Calu3 (cell line): Measurements from ENCODE around the gene SLC25A34. TPM values are rescaled to one million over a fixed set of nuclear protein-coding genes. Genes with fewer than 3 reads are reported as not detected.

Source experiments
- BruUV-seq: library from RNA; stranded (reverse); fragments of 400-500 nt; replicated peaks from 2 replicates; lab custom pipeline; 2021; lab: Mats Ljungman, UMichigan
- CTCF ChIA-PET: fragments of 300-600 bp; sonication (Branson Sonifier 250); formaldehyde crosslinking; loops from one replicate; lab custom pipeline; 2022; ENCODE audit warnings: antibody characterized with exemption; lab: Charles Lee
- DNase-seq: peaks from one replicate; pipeline ENCODE4 v3.0.0; 2022
- H3K27ac Mint-ChIP-seq: one replicate; pipeline ENCODE4 v1.8.0; 2022; ENCODE audit warnings: mixed read lengths; ENCODE audit not compliant: unreplicated experiment
- H3K27me3 Mint-ChIP-seq: one replicate; pipeline ENCODE4 v1.8.0; 2022; ENCODE audit warnings: mixed read lengths; ENCODE audit not compliant: unreplicated experiment
- H3K36me3 Mint-ChIP-seq: one replicate; pipeline ENCODE4 v1.8.0; 2022; ENCODE audit warnings: mild to moderate bottlenecking, moderate library complexity, mixed read lengths; ENCODE audit not compliant: insufficient read depth, unreplicated experiment
- H3K4me1 Mint-ChIP-seq: one replicate; pipeline ENCODE4 v1.8.0; 2022; ENCODE audit warnings: mild to moderate bottlenecking, low read depth, mixed read lengths; ENCODE audit not compliant: unreplicated experiment
- H3K4me3 Mint-ChIP-seq: one replicate; pipeline ENCODE4 v1.8.0; 2022; ENCODE audit warnings: mild to moderate bottlenecking, low read depth, moderate library complexity, mixed read lengths; ENCODE audit not compliant: unreplicated experiment
- H3K9me3 Mint-ChIP-seq: one replicate; pipeline ENCODE4 v1.8.0; 2022; ENCODE audit warnings: low read depth, mixed read lengths; ENCODE audit not compliant: unreplicated experiment
- intact Hi-C: fragments of 100-400 bp; cut with micrococcal nuclease; formaldehyde crosslinking; loops from one replicate; pipeline ENCODE4 v1.10.0; 2022; ENCODE audit not compliant: unreplicated experiment
- total RNA-seq: library from RNA; stranded (reverse); gene quantifications from 2 replicates; pipeline ENCODE4 v1.2.3, GENCODE V29; 2022
- TF ChIP-seq, protein P1 (sequence below): fragments of 200-600 bp; IDR thresholded peaks from one replicate; pipeline ENCODE4 v1.8.0; 2022; ENCODE audit warnings: antibody characterized with exemption; ENCODE audit not compliant: unreplicated experiment

The SLC25A34 gene
- total RNA-seq, 1 experiment from 2014 or later = 0.68 TPM

DNA sequence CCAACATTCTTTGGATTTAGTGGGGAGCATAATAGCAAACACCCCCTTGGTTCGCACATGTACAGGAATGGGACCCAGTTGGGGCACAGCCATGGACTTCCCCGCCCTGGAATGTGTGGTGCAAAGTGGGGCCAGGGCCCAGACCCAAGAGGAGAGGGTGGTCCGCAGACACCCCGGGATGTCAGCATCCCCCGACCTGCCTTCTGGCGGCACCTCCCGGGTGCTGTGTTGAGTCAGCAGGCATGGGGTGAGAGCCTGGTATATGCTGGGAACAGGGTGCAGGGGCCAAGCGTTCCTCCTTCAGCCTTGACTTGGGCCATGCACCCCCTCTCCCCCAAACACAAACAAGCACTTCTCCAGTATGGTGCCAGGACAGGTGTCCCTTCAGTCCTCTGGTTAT lies 49.6 kb downstream of the SLC25A34 start:
- H3K9me3 Mint-ChIP-seq = no peaks in the 10 kb centered on the region
- peaks cover 12% of the 10 kb centered on the region for H3K4me1 Mint-ChIP-seq
- peaks cover 21% of the 10 kb centered on the region for H3K36me3 Mint-ChIP-seq
- intact Hi-C loops = no loop called here
- TF ChIP-seq, protein P1, sequence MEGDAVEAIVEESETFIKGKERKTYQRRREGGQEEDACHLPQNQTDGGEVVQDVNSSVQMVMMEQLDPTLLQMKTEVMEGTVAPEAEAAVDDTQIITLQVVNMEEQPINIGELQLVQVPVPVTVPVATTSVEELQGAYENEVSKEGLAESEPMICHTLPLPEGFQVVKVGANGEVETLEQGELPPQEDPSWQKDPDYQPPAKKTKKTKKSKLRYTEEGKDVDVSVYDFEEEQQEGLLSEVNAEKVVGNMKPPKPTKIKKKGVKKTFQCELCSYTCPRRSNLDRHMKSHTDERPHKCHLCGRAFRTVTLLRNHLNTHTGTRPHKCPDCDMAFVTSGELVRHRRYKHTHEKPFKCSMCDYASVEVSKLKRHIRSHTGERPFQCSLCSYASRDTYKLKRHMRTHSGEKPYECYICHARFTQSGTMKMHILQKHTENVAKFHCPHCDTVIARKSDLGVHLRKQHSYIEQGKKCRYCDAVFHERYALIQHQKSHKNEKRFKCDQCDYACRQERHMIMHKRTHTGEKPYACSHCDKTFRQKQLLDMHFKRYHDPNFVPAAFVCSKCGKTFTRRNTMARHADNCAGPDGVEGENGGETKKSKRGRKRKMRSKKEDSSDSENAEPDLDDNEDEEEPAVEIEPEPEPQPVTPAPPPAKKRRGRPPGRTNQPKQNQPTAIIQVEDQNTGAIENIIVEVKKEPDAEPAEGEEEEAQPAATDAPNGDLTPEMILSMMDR = no peak
- no peak overlapping the region for H3K27ac Mint-ChIP-seq
- BruUV-seq = no TSS peak
- H3K27me3 Mint-ChIP-seq = no peaks in the 10 kb centered on the region
- no peak for DNase-seq
- CTCF ChIA-PET = interaction anchor here (0.6 kb wide), 1 partner anchor 117 kb away, joined by 4 read pairs; no protein-coding TSS in a partner anchor
- no peak overlapping the region for H3K4me3 Mint-ChIP-seq

DNA sequence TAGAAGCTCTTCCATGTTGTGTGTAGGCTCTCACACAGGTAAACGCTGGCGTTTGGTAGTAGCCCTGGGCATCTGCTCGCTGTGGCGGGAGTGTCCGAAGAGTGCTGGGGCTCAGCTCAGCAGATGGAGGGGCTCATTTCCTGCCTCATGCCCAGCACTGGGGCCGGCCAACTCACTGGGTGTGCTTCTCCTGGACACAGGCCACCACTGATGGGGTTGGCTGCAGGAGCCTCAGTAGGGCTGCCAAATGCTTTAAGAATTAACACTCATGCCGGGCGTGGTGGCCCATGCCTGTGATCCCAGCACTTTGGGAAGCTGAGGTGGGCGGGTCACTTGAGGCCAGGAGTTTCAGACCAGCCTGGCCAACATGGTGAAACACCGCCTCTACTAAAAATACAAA lies 50.5 kb downstream of the SLC25A34 start:
- Mint-ChIP-seq H3K27me3 (no peaks in the 10 kb centered on the region), H3K4me1 (peaks cover 7% of the 10 kb centered on the region), H3K36me3 (peaks cover 16% of the 10 kb centered on the region), H3K4me3 (no peak overlapping the region), H3K9me3 (no peaks in the 10 kb centered on the region), H3K27ac (no peak overlapping the region)
- intact Hi-C loops = no loop called here
- CTCF ChIA-PET = no interaction called here
- no peak for DNase-seq
- TF ChIP-seq, protein P1 = no peak
- BruUV-seq = no TSS peak

DNA sequence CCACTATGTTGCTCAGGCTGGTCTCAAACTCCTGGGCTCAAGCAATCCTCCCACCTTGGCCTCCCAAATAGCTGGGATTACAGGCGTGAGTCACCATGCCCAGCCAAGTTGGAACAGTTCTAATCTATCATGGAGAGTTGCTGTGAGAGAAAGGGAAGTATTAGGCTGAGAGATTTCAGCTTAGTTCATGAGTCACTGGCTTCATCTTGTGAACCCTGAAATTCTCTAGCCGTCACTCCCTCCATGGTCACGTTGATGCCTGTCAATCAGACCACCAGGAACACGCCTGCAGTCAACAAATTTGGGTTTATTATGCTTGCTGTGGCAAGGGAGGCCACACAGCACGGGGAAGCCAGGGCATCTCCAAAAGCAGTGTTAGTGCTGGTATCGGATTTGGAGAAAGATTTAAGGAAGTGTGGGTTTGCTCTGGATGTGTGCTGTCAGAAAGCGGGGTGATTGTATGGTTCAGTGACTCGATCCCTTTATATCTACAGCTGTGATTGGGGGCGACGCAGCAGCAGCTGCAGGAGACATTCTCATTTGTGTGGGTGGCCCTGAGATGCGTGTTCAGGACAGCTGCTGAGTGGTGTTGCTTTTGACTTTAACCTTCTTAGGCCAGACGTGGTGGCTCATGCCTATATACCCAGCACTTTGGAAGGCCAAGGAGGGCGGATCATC lies 52.7 kb downstream of the SLC25A34 start:
- CTCF ChIA-PET = no interaction called here
- DNase-seq = no peak
- Mint-ChIP-seq H3K27ac (peak overlapping the region; percentile 83), H3K4me1 (peaks cover 7% of the 10 kb centered on the region), H3K27me3 (no peaks in the 10 kb centered on the region), H3K36me3 (peaks cover 16% of the 10 kb centered on the region), H3K4me3 (peak overlapping the region; percentile 22), H3K9me3 (no peaks in the 10 kb centered on the region)
- intact Hi-C loops = no loop called here
- TF ChIP-seq, protein P1 = no peak
- no TSS peak for BruUV-seq

Other genes starting within 250 kb of the SLC25A34 start
- 8.4 and 8.8 TPM in 2 replicates for gene CASP9, start 212.0 kb upstream of the SLC25A34 start, total RNA-seq
- gene DNAJC16, start 209.4 kb upstream of the SLC25A34 start, total RNA-seq = 18.2 and 20.6 TPM in 2 replicates
- gene AGMAT, start 151.2 kb upstream of the SLC25A34 start, total RNA-seq = 2.5 and 5.2 TPM in 2 replicates
- 27.0 and 30.1 TPM in 2 replicates for gene DDI2, start 118.8 kb upstream of the SLC25A34 start, total RNA-seq
- gene PLEKHM2, start 51.9 kb upstream of the SLC25A34 start, total RNA-seq = 30.4 and 33.4 TPM in 2 replicates
- not detected in 2 replicates for gene TMEM82, start 6.2 kb downstream of the SLC25A34 start, total RNA-seq
- gene FBLIM1, start 22.5 kb downstream of the SLC25A34 start, total RNA-seq = 25.6 and 26.8 TPM in 2 replicates
- gene UQCRHL, start 71.4 kb downstream of the SLC25A34 start, total RNA-seq = 3.3 and 3.6 TPM in 2 replicates
- gene SPEN, start 111.4 kb downstream of the SLC25A34 start, total RNA-seq = 48.3 and 53.6 TPM in 2 replicates
- 22.1 and 26.6 TPM in 2 replicates for gene ZBTB17, start 239.8 kb downstream of the SLC25A34 start, total RNA-seq